NOMO-1 (cell line): ENCODE measurements around the gene CLMP.

Experiments
- DNase-seq, 2 experiments: peaks; one replicate each; lab custom pipeline; 2025; ENCODE audit not compliant: unreplicated experiment in 2 of 2; lab: John Stamatoyannopoulos, UW

Gene CLMP, protein sequence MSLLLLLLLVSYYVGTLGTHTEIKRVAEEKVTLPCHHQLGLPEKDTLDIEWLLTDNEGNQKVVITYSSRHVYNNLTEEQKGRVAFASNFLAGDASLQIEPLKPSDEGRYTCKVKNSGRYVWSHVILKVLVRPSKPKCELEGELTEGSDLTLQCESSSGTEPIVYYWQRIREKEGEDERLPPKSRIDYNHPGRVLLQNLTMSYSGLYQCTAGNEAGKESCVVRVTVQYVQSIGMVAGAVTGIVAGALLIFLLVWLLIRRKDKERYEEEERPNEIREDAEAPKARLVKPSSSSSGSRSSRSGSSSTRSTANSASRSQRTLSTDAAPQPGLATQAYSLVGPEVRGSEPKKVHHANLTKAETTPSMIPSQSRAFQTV

DNA sequence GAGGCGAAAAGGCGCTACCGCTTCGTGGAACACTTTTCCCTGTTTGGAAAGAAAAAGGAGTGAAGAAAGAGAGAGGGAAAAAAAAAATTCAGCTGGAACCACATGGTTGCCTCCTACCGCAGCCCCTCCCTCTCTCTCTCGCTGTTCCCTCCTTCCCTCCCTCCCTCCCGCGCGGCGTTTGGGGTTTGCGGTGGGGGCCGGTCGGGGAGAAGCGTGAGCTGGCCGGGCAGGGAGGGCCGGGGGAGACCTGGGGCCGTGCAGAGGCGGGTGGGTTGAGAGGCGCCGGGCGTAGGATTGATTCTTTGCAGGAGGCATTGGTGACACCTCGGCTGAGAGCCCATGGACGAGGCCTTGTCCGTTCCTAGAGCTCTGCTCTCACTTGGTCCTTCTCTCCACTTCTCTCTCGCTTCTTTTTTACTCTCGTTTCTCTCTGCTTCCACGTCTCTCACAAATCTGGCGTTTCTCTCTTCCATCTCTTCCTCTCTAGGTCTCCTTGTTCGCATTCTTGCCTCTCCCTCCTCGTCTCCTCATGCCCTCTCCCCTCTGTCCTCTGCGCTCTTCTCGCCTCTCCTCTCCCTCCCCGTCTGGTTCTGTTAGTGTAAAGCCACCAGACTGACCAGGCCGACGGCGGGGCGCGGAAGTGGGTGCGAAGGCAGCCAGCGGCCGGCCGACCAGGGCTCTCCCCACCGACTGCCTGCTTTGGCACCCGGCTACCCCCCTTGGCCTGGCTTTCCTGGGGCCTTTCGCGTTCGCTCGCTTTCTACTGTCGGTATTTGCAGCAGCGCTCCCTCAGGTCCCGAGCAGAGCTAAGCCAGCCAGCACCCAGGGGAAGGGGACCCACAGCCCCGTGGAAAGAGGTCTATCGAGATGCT lies at the start of gene CLMP:
Gene CLMP (minus strand): TSS at position 61 of the 872 bp plus-strand sequence. CDS start 308 bp downstream, outside the sequence.
- peak in 1 of 2 experiments; percentile 16 for DNase-seq

DNA sequence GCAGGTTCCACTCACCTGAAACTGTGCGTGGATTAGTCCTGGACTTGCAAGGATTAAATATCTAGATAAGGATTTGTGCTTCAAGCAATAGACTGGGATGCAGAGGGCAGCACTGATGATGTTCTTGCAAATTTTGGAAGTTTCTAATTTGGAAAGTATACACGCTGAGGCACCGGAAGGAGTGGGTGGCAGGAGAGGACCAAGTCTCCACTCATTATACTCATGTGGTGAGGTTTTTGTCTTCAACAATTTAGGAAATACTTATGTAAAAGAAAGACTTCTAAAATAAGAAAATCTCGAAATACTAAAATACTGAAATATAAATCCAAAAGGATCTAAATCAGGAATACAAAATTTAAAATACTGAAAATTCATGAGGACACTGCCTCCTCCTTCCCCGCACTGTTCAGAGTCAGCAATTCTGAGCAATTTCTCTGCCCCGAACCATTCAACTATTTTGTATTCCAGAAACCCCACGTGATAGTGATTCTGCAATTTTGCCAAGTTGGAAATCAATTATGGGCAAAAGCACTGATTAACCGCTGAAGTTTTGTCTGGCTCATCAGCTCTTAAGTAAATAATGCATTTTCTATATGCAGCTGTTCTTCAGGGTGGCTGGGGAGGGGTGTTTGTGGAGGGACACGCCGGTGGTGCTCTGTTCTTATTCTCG lies 47.0 kb upstream of the CLMP start:
- no peak for DNase-seq

DNA sequence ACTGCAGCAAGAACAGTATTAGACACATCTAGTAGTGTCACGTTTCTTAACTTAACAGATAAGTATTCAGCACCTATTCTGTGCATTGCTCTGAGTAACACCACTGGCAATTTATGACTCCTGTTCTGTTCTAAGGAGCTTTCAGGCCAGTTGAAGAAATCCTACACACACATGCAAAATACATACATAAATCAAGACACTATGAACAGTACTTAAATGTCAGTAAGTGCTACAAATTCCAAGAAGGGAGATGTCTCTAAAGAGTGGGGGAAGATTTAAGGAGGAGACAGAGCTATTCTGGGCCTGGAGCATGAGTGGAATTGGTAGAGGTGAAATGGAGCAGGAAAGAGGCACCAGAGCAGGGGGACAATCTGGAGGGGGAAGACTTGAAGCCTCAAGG lies 46.2 kb upstream of the CLMP start:
- DNase-seq = no peak

DNA sequence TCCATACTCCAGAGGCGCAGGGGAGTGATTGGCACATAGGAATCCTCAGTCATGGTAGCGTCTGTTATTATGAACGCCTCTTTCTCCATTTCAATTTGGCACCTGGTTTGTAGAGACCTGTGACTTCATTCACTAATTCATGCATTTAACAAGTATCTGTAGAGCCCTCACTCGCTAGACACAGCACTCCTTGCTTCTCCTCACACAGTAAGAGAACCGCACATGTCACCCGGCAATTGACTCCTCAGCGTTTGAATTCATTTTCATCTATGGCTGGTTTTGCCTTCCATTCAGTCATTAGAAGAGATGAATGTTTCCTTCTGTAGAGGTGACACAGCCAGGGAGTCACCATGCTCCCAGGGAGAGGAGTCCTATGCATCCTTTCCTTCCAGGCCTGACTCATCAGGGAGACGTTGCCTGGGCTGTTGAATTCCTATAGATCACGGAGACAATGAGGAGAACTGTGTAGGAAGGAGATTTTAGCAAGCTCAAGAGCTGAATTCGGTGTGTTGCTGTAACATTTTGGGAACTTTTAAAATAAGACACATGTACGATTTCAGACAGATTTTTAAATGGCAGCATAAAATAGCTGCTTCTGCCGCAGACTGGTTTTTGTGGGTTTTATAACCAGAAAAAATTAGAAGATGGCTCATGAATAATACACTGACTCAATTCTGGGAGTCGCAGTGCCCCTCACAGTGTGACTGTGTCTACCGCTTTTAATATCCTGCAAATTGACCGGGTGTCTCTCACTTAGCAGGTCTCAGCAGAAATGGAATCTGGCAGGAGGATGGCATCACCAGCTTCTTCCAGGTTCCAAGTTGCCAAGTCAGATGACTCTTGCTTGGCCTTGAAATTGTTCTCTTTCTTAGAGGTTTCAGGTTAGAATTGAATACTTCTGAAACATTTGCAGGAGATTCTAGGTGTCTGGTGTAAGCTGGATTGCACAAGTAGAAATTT lies 44.4 kb upstream of the CLMP start:
- no peak for DNase-seq

DNA sequence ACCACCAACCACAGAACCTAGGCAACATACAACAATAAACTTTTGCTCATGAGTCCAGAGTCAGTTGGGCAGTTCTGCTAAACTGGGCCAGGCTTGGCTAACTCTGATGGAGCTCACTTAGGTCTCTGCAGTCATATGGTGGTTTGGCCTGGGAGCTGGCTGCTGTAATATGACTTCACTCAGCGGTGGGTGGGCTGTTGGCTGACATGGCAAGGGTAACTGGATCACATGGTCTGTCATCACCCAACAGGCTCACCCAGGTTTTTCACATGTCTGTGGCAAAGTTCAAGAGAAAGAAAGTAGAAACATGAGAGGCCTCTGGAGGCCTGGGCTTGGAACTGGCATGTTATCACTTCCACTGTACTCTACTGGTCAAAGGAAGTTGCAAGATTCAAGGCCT lies 43.2 kb upstream of the CLMP start:
- DNase-seq = peak in 1 of 2 experiments; percentile 18

DNA sequence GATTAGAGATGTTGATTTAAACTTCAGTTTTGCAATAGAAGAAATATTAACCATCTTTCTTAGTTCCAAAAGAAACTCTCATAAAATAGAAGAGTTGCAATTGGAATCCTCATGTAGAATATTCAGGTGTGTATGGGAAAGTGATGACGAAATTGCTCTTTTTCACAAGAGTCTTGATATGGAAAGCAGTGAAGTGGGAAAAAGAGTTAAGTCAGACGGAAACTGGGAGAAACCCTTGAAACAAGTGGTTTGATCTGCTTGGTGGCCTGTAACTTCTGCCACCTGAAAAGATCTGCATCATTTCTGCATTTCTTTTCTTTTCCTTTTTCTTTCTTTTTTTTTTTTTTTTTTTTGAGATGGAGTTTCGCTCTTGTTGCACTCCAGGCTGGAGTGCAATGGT lies 41.8 kb upstream of the CLMP start:
- DNase-seq = no peak

DNA sequence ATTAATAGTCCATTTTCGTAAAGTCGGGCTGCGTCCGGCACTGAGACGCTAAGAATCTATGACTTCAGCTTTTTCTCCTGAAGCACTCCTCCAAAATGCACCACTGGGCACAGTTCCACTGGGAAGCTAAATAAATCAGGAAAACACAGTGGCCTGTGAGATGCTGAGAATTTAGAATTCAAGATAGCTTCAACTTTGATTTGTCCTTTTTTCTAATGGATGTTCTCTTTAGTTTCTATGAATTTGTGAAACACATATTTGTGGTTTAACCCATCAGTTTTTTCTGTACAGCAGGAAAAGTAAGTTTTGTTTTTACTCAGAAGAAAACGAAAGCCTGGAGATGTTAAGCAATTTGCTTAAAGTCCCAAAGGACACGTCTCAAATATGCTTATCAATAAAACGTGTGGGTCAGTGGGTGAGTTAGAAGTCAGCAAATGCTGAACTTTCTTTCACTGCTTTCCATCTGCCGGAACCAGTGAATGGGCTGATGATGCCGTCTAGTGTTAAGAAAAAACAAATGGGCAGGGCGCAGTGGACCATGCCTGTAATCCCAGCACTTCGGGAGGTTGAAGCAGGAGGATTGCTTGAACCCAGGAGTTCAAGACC lies 40.7 kb upstream of the CLMP start:
- DNase-seq = no peak

DNA sequence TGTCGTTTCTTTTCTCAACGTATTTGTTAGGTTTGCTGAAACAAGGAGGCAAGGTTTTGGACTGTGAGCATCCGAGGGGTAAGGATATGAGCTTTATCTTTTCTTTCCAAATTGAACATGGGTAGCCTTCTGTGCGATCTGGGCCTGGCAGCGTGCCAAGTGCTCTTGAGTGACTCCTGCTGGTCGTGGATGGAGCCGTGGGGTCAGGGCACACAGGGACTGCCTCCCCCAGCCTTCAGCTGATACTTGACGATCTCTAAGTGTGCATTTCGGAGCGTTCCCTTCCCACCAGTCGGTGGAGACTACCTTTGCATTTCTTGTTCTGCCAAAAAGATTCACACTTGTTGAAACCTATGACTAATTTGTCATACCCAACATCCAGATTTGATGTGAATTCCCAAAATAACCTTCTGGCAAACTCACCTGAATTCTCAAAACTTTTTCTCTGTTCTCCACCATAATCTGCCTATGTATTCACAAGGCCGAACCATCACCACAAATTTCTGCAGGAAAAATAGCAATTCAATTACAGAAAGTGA lies 40.1 kb upstream of the CLMP start:
- DNase-seq = no peak

DNA sequence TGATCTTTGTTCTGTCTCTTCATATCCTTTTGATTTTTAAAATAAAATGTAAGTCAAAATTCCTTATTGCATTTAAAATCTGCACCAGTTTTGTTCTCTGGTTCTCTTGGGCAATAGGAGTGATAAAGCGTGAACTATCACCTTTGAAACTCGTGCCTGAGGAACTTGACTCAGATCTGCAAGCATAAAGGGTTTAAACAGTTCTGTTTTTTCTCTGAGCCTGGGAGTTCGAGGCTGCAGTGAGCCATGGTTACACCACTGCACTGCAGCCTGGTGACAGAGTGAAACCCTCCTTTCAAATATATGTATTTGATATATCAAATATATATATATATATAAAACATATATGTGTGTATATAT lies 38.9 kb upstream of the CLMP start:
- DNase-seq = peak; percentile 44 to 61

DNA sequence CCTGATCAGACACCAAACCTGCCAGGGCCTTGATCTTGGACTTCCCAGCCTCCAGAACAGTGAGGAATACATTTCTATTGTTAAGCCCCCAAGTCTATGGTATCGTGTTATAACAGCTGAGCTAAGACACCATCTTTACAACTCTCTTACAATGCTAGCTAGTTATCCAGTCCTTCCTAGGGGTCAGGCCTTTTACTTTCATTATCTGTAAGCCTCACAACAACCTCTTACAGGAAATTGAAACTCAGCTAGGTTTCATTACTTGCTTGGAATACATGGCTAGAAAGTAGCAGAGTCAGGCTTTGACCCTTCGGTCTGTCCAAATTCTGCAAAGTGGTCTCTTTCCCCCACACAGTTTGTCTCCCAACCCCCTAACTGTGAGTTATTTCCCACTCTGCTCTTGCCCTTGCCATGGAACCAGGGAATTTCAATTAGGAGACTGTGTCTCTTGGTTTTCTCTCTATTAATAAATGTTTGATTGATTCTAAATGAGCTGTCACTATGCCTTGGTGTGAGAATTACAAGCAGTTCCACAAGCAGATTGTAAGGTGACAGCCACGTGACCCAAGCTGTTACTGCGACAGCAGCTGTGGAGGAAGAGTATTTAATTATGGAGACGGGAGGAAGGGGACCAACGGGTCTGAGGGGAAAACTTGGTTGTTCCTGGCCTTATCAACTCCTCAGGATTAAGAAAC lies 38.4 kb upstream of the CLMP start:
- peak in 1 of 2 experiments; percentile 39 for DNase-seq

DNA sequence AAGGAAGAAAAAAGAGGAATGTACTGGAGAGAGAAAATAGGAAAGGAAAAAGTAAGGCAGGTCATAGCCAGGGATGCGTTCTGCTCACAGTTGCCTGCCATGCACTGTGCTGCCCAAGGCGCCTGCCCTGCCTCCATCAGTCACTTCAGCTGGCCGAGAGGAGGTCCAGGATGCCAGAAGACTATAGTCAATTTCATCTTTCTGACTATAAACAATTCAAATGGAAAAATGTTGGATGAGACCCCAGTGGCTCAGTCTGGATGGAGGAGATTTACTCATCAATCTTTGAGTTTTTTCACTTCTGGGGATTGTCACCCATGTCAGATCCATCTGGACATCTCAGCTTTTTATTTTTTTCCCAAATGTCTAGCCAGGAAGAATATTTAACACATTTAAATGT lies 36.7 kb upstream of the CLMP start:
- DNase-seq = no peak

DNA sequence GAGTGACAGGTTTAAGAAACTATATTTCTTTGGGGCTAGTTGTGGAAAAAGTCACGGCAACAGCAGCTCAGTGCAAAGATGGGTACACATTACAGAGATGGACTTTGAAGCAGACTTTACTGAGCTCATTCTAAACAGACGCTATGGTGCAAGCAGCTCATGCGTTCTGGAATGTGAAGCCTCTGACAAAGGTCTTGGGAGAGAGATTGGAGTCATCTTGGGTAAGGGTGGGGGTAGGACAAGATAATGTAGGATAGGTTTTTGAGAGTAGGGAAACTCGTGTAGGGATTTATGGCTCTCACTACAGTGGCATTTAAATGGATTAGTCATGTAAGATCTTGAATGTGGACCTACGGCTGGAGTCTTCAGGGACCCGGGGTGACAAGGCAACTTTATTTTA lies 36.2 kb upstream of the CLMP start:
- no peak for DNase-seq

DNA sequence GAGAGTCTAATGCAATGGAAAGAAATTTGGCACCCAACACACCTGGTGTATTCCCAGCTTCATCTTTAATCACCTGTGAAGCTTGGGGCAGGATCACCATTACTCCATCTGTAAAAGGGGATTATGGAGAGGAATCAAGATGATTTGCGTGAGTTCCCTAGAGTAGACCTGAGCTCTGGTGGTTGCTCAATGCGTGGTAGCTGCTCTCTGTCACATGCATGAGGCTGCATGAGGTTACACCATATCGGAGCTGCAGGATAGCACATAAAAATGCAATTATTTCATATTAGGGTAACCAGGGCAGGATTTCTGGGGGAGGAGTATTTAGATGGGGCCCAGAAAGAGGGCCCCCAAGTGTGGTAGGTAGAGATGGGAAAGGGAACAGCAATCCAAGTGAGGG lies 35.3 kb upstream of the CLMP start:
- peak in 1 of 2 experiments; percentile 44 for DNase-seq

DNA sequence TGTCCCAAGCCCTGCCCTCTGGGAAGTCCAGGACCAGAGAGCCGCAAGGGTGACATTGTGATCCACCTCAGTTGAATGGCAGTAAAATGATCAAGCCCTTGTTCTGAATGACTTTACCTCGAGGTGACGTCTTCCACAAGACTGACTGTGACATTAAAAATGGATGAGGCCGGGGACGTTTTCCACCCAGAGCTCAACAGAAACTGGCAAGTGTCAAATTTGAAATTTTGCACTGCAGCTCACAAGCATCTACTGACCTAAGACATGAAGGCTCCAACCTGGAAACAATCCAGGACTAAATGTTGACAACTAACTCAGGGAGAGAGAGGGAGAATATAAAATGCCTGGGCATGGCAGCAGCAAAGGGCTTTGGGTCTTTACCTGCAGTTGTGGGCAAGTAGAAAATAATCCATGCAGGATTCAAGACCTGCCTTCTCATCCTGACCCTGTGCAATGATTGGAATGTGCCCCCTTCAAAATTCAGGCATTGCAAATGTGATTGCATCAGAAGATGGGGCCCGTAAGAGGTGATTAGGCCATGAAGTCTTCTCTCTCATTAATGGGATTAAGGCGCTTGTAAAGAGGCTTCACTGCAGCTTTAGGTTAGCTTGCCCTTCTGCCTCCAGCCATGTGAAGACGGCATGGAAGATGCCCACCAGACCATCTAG lies 33.6 kb upstream of the CLMP start:
- DNase-seq = no peak

DNA sequence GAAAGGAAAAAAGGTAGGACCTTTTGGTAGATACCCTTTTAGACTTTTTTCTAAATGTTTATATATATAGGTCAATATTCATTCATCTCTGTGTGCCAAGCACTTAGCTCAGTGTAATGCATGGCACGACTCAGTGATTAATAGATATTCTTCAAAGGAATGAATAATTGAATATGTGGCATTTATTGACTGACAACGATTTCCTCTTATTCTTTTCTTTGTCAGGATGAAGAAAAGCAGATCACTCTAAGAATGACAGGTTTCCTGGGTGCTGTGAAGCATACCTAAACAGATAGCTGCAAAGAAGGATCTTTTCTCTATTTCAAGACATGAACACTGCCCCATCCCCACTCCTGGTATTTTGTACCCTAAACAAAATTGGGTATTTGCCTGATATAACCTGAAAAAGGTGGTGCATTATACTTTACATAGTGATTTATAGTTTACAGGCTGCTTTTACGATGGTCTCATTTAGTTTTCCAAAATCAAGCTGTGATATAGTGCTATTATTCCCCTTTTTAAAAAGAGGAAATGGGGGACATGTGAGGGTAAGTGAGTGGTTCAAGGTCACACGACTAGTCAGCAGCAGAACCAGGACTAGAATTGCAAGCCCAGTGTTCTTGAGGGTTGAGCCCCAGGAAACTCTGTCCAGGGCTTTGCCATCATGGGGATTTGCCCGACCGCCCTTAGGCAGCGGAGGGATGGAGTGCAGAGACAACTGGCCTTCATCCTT lies 32.9 kb upstream of the CLMP start:
- DNase-seq = no peak

DNA sequence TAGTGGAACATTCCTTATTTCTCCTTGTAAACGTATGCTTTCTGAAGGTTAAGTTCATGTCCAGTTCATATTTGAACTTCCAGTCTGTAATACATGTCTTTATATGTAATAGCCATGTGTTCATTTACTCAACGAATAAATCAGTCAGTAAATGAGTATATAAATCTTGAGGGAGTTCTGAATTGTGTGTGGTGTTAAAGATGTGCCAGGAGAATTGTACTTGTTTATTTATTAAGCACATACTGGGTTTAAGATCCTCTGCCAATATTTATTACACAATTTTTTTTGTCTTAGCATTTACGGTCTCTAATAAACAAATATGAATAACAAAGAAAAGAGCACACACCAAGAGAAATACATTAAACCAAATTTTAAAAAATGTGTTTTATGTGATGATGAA lies 26.5 kb upstream of the CLMP start:
- no peak for DNase-seq

DNA sequence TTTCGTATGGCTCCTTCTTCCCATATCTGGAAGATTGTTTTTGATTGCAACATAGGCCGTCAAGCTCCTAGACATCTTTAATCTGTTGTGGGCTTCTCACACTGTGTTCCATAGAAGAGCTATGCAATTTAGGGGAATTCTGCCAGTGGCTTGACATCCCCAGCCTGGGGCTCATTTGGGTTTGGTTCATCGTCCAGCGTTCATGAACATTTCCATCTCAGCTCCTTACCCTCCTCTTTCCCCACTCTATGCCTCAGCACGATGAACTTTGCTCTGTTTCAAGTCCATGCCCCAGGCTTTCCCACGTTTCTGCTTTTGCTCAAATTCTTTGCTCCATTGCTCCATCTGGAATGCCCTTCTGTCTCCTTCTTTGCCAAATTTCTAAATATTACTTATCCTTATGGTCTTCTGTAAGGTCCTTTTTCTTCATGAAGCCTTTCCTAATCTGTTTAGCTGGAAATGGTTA lies 26.1 kb upstream of the CLMP start:
- no peak for DNase-seq
